GM12873 (cell line): Measurements from ENCODE around the gene PPP1R16B.

Source experiments
- CTCF ChIP-seq: IDR thresholded peaks from 2 replicates; pipeline ENCODE4 v1.5.1; 2012; ENCODE audit warnings: low read depth, mild to moderate bottlenecking, moderate library complexity, low read length, control low read depth; ENCODE audit not compliant: insufficient read depth; ENCODE audit errors: missing control alignments

The PPP1R16B gene

GRCh38 chr20:38867062-38867359 lies 61.5 kb downstream of the PPP1R16B start:
- no peak for TF ChIP-seq CTCF

GRCh38 chr20:38870733-38871559 lies 65.4 kb downstream of the PPP1R16B start:
- TF ChIP-seq CTCF, result no peak

GRCh38 chr20:38871560-38871953 lies 66.1 kb downstream of the PPP1R16B start:
- TF ChIP-seq CTCF, result no peak

GRCh38 chr20:38872036-38872435 lies 66.5 kb downstream of the PPP1R16B start:
- TF ChIP-seq CTCF, result no peak

- TF ChIP-seq CTCF, result no peak
Measured at GRCh38 chr20:38872491-38873049, 67.1 kb downstream of the PPP1R16B start.

- TF ChIP-seq CTCF, result no peak
Measured at GRCh38 chr20:38873050-38873581, 67.6 kb downstream of the PPP1R16B start.

GRCh38 chr20:38874460-38875174 lies 69.1 kb downstream of the PPP1R16B start:
- no peak for TF ChIP-seq CTCF
